HepG2 (cell line): ENCODE results near the gene ATP1A2. TPM values are rescaled to one million over a fixed set of nuclear protein-coding genes. Genes with fewer than 3 reads are reported as not detected.

Source experiments
- ATAC-seq: fragments of 200-7000 bp; cut with Tn5 transposase; 3 replicates; pipeline ENCODE4 v1.9.1; 2020; ENCODE audit warnings: mild to moderate bottlenecking, moderate library complexity
- BruUV-seq: library from RNA; stranded (reverse); fragments of 400-500 nt; replicated peaks from 2 replicates; lab custom pipeline; 2021; lab: Mats Ljungman, UMichigan
- CTCF ChIA-PET: fragments of 300-600 bp; formaldehyde crosslinking; extraction: SDS; loops from one replicate; lab custom pipeline; 2021; ENCODE audit warnings: low total read pairs, inconsistent platforms, low intra/inter-chr PET ratio; lab: Yijun Ruan, JAX
- POLR2A ChIA-PET: fragments of 350-600 bp; sonication (Branson Sonifier 250); formaldehyde crosslinking; loops from one replicate; lab custom pipeline; 2020; ENCODE audit warnings: antibody characterized with exemption, inconsistent platforms; lab: Yijun Ruan, JAX
- DNase-seq: peaks from one replicate; pipeline ENCODE4 v3.0.0-alpha.2; 2015; ENCODE audit warnings: low spot score
- FAIRE-seq: peaks from 3 replicates; lab custom pipeline; 2011; peaks lifted over from hg19 to GRCh38; lab: Jason Lieb, UNC
- H2AFZ ChIP-seq: one replicate; pipeline ENCODE4 v1.6.1; 2011; ENCODE audit warnings: low read length, inconsistent platforms
- H3K27ac ChIP-seq: fragments of 300-600 bp; 3 replicates; pipeline ENCODE4 v1.8.0; 2011; ENCODE audit warnings: mixed run types, mild to moderate bottlenecking, mixed read lengths, low read length, inconsistent platforms; ENCODE audit not compliant: insufficient read depth; ENCODE audit errors: extremely low read length
- H3K27me3 ChIP-seq, 2 experiments: fragments of 200-600 bp in 1 of 2; 2 replicates in 1 of 2; 3 replicates in 1 of 2; pipeline versions ENCODE4 v1.6.0 to v1.8.0; 2011; ENCODE audit warnings: low read length in 2 of 2, mild to moderate bottlenecking in 2 of 2, moderate library complexity in 2 of 2, inconsistent platforms in 1 of 2; ENCODE audit not compliant: insufficient read depth in 2 of 2, control insufficient read depth in 1 of 2
- H3K36me3 ChIP-seq, 2 experiments: fragments of 200-600 bp in 1 of 2; replicated peaks in 1 of 2; 2 replicates in 1 of 2; 3 replicates in 1 of 2; pipeline versions ENCODE4 v1.5.1 to v1.8.0; 2011; ENCODE audit warnings: low read length in 2 of 2, inconsistent platforms in 1 of 2; ENCODE audit not compliant: insufficient read depth in 2 of 2, control insufficient read depth in 1 of 2
- H3K4me1 ChIP-seq: 2 replicates; pipeline ENCODE4 v1.5.1; 2012; ENCODE audit warnings: low read length, inconsistent platforms; ENCODE audit not compliant: insufficient read depth
- H3K4me2 ChIP-seq: 2 replicates; pipeline ENCODE4 v1.6.0; 2011; ENCODE audit warnings: low read depth, low read length, inconsistent platforms
- H3K4me3 ChIP-seq, 3 experiments: fragments of 200-600 bp in 1 of 3; sonication (generic), shearing (Covaris generic) in 1 of 3; replicated peaks in 1 of 3; 2 replicates each; pipeline ENCODE4 v1.5.1; 2011 to 2016; ENCODE audit warnings: low read length in 3 of 3, inconsistent platforms in 2 of 3, low read depth in 2 of 3, mild to moderate bottlenecking in 2 of 3, control low read depth in 1 of 3, mixed read lengths in 1 of 3; ENCODE audit not compliant: insufficient read depth in 1 of 3
- H3K79me2 ChIP-seq: one replicate; pipeline ENCODE4 v1.6.1; 2011; ENCODE audit warnings: low read length, inconsistent platforms; ENCODE audit not compliant: insufficient read depth
- H3K9ac ChIP-seq: 2 replicates; pipeline ENCODE4 v1.6.0; 2011; ENCODE audit warnings: mild to moderate bottlenecking, low read depth, low read length, inconsistent platforms; ENCODE audit not compliant: insufficient read depth
- H3K9me3 ChIP-seq: 2 replicates; pipeline ENCODE4 v1.5.1; 2012; ENCODE audit warnings: mild to moderate bottlenecking, low read length
- H4K20me1 ChIP-seq: 2 replicates; pipeline ENCODE4 v1.6.0; 2011; ENCODE audit warnings: inconsistent platforms, mild to moderate bottlenecking, low read length, moderate library complexity; ENCODE audit not compliant: insufficient read depth
- DPF2 ChIP-seq: sonication (generic); formaldehyde crosslinking; IDR thresholded peaks from 2 replicates; pipeline ENCODE4 v1.4.0; 2020; ENCODE audit warnings: mild to moderate bottlenecking, low read depth, missing genetic modification reagents, borderline replicate concordance
- HNRNPH1 ChIP-seq: fragments of 200-400 bp; formaldehyde crosslinking; optimal IDR thresholded peaks from 2 replicates; pipeline ENCODE3; 2017; ENCODE audit warnings: mild to moderate bottlenecking, low read depth, low read length
- HOXA5 ChIP-seq: sonication (generic); formaldehyde crosslinking; IDR thresholded peaks from 2 replicates; pipeline ENCODE4 v1.4.0; 2020; ENCODE audit warnings: missing genetic modification reagents
- JDP2 ChIP-seq: sonication (generic); formaldehyde crosslinking; IDR thresholded peaks from 2 replicates; pipeline ENCODE4 v1.8.1; 2022; ENCODE audit warnings: missing genetic modification reagents, borderline replicate concordance
- MLLT10 ChIP-seq: sonication (generic); formaldehyde crosslinking; IDR thresholded peaks from 2 replicates; pipeline ENCODE4 v1.4.0; 2020; ENCODE audit warnings: missing genetic modification reagents
- MYC ChIP-seq: sonication (generic); formaldehyde crosslinking; IDR thresholded peaks from 2 replicates; pipeline ENCODE4 v1.9.0; 2021; ENCODE audit warnings: missing genetic modification reagents, borderline replicate concordance
- NCOA2 ChIP-seq: sonication (generic); formaldehyde crosslinking; IDR thresholded peaks from 2 replicates; pipeline ENCODE4 v1.8.0; 2022; ENCODE audit warnings: inconsistent platforms
- SCMH1 ChIP-seq: sonication (generic); formaldehyde crosslinking; IDR thresholded peaks from 2 replicates; pipeline ENCODE4 v1.9.0; 2021; ENCODE audit warnings: missing genetic modification reagents, mild to moderate bottlenecking, borderline replicate concordance
- SOX13 ChIP-seq, 3 experiments: fragments of 450-650 bp in 1 of 3; sonication (generic) in 1 of 3; formaldehyde crosslinking in 1 of 3; IDR thresholded peaks in 2 of 3; conservative IDR thresholded peaks in 1 of 3; 2 replicates each; pipeline versions ENCODE4 v1.5.0 to v1.6.1; 2016 to 2020; ENCODE audit warnings: antibody characterized with exemption in 1 of 3, mild to moderate bottlenecking in 1 of 3, missing compliant biosample characterization in 1 of 3, missing genetic modification reagents in 1 of 3, moderate library complexity in 1 of 3
- ZBTB7B ChIP-seq: sonication (generic); formaldehyde crosslinking; IDR thresholded peaks from 2 replicates; pipeline ENCODE4 v1.4.0; 2020; ENCODE audit warnings: missing genetic modification reagents
- ZNF674 ChIP-seq: sonication (generic); formaldehyde crosslinking; IDR thresholded peaks from 2 replicates; pipeline ENCODE4 v1.5.0; 2020; ENCODE audit warnings: low read depth, mild to moderate bottlenecking, missing genetic modification reagents
- WGBS: methylation state at CpG from one replicate; pipeline ENCODE4 v1.1.6; 2017; ENCODE audit warnings: low lambda C conversion rate; 5-methylcytosine and 5-hydroxymethylcytosine counted together
- in situ Hi-C: cut with HindIII; loops from 2 replicates; pipeline ENCODE4 v1.10.0; 2017; ENCODE audit warnings: low pct_unique_long_range_greater_than_20kb; ENCODE audit not compliant: extremely low pct_ligation_motif_present
- intact Hi-C: fragments of 100-400 bp; cut with micrococcal nuclease; formaldehyde crosslinking; loops from one replicate; pipeline ENCODE4 v1.10.0; 2022; ENCODE audit not compliant: unreplicated experiment
- polyA plus RNA-seq, 8 experiments: library from polyadenylated mRNA; depleted of rRNA in 3 of 8; stranded (reverse) in 7 of 8; unstranded in 1 of 8; fragments of >200 nt; fragmentation: Illumina TruSeq in 4 of 8; extraction: Trizol in 4 of 8; gene quantifications; 2 replicates each; pipeline versions ENCODE4 v1.2.1 to v1.2.3, GENCODE V29; 2011 to 2016; ENCODE audit warnings: low read depth in 4 of 8, missing spikeins in 1 of 8, mixed read lengths in 1 of 8; ENCODE audit not compliant: insufficient read depth in 1 of 8
- total RNA-seq, 5 experiments: library from RNA; depleted of rRNA; stranded (reverse); fragments of >200 nt; fragmentation: Illumina TruSeq; extraction: Trizol; gene quantifications; 2 replicates each; pipeline ENCODE4 v1.2.3, GENCODE V29; 2016; ENCODE audit warnings: low read depth in 1 of 5
- TF ChIP-seq, protein P1 (sequence below): sonication (generic); formaldehyde crosslinking; IDR thresholded peaks from 2 replicates; pipeline ENCODE4 v1.4.0; 2020; ENCODE audit warnings: mild to moderate bottlenecking, missing genetic modification reagents
- TF ChIP-seq, protein P2 (sequence below): sonication (generic); formaldehyde crosslinking; IDR thresholded peaks from 2 replicates; pipeline ENCODE4 v1.9.0; 2021; ENCODE audit warnings: missing genetic modification reagents, mild to moderate bottlenecking, borderline replicate concordance
- TF ChIP-seq, protein P3 (sequence below): sonication (generic); formaldehyde crosslinking; IDR thresholded peaks from 2 replicates; pipeline ENCODE4 v1.5.0; 2020; ENCODE audit warnings: missing genetic modification reagents
- TF ChIP-seq, protein P4 (sequence below): sonication (generic); formaldehyde crosslinking; IDR thresholded peaks from 2 replicates; pipeline ENCODE4 v1.4.0; 2020; ENCODE audit warnings: missing genetic modification reagents, borderline replicate concordance

ATP1A2 gene
- total and polyA plus RNA-seq, 2 of the 13 experiments (the other 11 are each of a cell fraction or from before 2014, with no cell fraction given): 0.16 TPM; not detected in 1

DNA sequence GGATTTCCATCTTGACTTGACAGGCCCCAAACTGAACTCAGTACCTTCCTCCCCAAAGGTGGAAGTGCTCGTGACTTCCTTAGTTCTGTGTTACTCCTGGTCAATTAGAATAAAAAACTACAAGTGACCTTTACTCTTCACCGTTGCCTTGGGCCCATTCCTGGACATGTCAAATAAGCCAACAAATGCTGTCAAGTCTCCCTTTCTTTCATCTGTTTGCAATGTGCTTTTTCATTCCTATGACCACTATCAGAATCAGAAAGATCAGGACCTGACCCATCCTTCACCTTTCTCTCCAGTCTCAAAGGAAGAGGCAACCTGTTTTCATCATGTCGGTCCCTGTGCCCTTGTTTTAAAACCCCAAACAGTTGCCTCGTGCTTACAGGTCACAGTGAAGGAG is 40.7 kb upstream of the ATP1A2 start:
- CTCF ChIA-PET: no interaction called here
- Histone ChIP-seq H3K4me2 (peak overlapping the region; percentile 56), H2AFZ (peak overlapping the region; percentile 25), H3K27me3 (no peaks in the 10 kb centered on the region; a peak in 1 of 5 replicates), H3K4me3 (no peak overlapping the region), H3K27ac (peak overlapping the region; percentile 5), H3K9ac (no peak overlapping the region), H3K9me3 (no peaks in the 10 kb centered on the region), H3K79me2 (no peaks in the 10 kb centered on the region), H3K4me1 (peaks cover 73% of the 10 kb centered on the region), H3K36me3 (no peaks in the 10 kb centered on the region; a peak in 1 of 5 replicates), H4K20me1 (no peaks in the 10 kb centered on the region)
- POLR2A ChIA-PET: no interaction called here
- FAIRE-seq (no peak), ATAC-seq (no peak), DNase-seq (peak; percentile 80)
- no TSS peak for BruUV-seq
- 3% methylated on average over 4 of the region's 4 CpGs for WGBS
- in situ Hi-C loops: no loop called here
- intact Hi-C loops: loop anchor here (5.0 kb wide), 1 partner anchor 138 kb away; no protein-coding TSS in a partner anchor
- TF ChIP-seq SOX13 (IDR thresholded peaks at IDR 0.05) (no peak), SOX13 (CRISPR knock-in tag; conservative IDR thresholded peaks at IDR 0.05 in 1 of 2, IDR thresholded peaks at IDR 0.05 in 1 of 2) (peak in 1 of 2 experiments; percentile 75; a peak in 2 of 4 replicates), ZNF674 (no peak), JDP2 (CRISPR knock-in tag) (no peak), ZBTB7B (no peak), MYC (CRISPR knock-in tag) (no peak), MLLT10 (no peak), DPF2 (no peak), NCOA2 (CRISPR knock-in tag) (peak; percentile 75), HNRNPH1 (no peak), SCMH1 (CRISPR knock-in tag) (no peak), HOXA5 (no peak)
- TF ChIP-seq, protein P1, sequence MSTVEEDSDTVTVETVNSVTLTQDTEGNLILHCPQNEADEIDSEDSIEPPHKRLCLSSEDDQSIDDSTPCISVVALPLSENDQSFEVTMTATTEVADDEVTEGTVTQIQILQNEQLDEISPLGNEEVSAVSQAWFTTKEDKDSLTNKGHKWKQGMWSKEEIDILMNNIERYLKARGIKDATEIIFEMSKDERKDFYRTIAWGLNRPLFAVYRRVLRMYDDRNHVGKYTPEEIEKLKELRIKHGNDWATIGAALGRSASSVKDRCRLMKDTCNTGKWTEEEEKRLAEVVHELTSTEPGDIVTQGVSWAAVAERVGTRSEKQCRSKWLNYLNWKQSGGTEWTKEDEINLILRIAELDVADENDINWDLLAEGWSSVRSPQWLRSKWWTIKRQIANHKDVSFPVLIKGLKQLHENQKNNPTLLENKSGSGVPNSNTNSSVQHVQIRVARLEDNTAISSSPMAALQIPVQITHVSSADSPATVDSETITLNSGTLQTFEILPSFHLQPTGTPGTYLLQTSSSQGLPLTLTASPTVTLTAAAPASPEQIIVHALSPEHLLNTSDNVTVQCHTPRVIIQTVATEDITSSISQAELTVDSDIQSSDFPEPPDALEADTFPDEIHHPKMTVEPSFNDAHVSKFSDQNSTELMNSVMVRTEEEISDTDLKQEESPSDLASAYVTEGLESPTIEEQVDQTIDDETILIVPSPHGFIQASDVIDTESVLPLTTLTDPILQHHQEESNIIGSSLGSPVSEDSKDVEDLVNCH (CRISPR knock-in tag): no peak
- TF ChIP-seq, protein P2, sequence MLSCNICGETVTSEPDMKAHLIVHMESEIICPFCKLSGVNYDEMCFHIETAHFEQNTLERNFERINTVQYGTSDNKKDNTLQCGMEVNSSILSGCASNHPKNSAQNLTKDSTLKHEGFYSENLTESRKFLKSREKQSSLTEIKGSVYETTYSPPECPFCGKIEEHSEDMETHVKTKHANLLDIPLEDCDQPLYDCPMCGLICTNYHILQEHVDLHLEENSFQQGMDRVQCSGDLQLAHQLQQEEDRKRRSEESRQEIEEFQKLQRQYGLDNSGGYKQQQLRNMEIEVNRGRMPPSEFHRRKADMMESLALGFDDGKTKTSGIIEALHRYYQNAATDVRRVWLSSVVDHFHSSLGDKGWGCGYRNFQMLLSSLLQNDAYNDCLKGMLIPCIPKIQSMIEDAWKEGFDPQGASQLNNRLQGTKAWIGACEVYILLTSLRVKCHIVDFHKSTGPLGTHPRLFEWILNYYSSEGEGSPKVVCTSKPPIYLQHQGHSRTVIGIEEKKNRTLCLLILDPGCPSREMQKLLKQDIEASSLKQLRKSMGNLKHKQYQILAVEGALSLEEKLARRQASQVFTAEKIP (CRISPR knock-in tag): no peak
- TF ChIP-seq, protein P3, sequence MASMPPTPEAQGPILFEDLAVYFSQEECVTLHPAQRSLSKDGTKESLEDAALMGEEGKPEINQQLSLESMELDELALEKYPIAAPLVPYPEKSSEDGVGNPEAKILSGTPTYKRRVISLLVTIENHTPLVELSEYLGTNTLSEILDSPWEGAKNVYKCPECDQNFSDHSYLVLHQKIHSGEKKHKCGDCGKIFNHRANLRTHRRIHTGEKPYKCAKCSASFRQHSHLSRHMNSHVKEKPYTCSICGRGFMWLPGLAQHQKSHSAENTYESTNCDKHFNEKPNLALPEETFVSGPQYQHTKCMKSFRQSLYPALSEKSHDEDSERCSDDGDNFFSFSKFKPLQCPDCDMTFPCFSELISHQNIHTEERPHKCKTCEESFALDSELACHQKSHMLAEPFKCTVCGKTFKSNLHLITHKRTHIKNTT (CRISPR knock-in tag): no peak
- TF ChIP-seq, protein P4, sequence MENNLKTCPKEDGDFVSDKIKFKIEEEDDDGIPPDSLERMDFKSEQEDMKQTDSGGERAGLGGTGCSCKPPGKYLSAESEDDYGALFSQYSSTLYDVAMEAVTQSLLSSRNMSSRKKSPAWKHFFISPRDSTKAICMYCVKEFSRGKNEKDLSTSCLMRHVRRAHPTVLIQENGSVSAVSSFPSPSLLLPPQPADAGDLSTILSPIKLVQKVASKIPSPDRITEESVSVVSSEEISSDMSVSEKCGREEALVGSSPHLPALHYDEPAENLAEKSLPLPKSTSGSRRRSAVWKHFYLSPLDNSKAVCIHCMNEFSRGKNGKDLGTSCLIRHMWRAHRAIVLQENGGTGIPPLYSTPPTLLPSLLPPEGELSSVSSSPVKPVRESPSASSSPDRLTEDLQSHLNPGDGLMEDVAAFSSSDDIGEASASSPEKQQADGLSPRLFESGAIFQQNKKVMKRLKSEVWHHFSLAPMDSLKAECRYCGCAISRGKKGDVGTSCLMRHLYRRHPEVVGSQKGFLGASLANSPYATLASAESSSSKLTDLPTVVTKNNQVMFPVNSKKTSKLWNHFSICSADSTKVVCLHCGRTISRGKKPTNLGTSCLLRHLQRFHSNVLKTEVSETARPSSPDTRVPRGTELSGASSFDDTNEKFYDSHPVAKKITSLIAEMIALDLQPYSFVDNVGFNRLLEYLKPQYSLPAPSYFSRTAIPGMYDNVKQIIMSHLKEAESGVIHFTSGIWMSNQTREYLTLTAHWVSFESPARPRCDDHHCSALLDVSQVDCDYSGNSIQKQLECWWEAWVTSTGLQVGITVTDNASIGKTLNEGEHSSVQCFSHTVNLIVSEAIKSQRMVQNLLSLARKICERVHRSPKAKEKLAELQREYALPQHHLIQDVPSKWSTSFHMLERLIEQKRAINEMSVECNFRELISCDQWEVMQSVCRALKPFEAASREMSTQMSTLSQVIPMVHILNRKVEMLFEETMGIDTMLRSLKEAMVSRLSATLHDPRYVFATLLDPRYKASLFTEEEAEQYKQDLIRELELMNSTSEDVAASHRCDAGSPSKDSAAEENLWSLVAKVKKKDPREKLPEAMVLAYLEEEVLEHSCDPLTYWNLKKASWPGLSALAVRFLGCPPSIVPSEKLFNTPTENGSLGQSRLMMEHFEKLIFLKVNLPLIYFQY (CRISPR knock-in tag): no peak
